HL-60 (cell line): ENCODE results near the gene TMEM120B.
"Not testable (repeated sequence)": the region's sequence is repeated elsewhere in the genome, so short reads cannot be mapped to it uniquely, and the experiment has no call there.

Experiments used
- DNase-seq, 2 experiments: peaks; one replicate each; pipeline ENCODE4 v3.0.0-alpha.2; 2010 to 2020; ENCODE audit warnings: low read depth in 1 of 2, low spot score in 1 of 2
- H3K27ac ChIP-seq: fragments of 250-450 bp; sonication (Bioruptor Pico); replicated peaks from 2 replicates; pipeline ENCODE4 v1.5.1; 2020; ENCODE audit warnings: mild to moderate bottlenecking, moderate library complexity
- H3K27me3 ChIP-seq: fragments of 250-450 bp; sonication (Bioruptor Pico); 2 replicates; pipeline ENCODE4 v1.5.1; 2021; ENCODE audit warnings: mild to moderate bottlenecking, moderate library complexity; ENCODE audit not compliant: insufficient read depth, poor library complexity, severe bottlenecking
- H3K4me3 ChIP-seq: replicated peaks from 2 replicates; pipeline ENCODE4 v1.5.1; 2011; ENCODE audit warnings: mild to moderate bottlenecking, control low read depth, low read length; ENCODE audit not compliant: insufficient read depth
- CTCF ChIP-seq: IDR thresholded peaks from one replicate; pipeline ENCODE4 v1.5.1; 2011; ENCODE audit warnings: low read length, control low read depth, inconsistent platforms; ENCODE audit not compliant: insufficient read depth
- GABPA ChIP-seq: IDR thresholded peaks from 2 replicates; pipeline ENCODE4 v1.6.1; 2012; ENCODE audit warnings: low read depth
- POLR2AphosphoS5 ChIP-seq: IDR thresholded peaks from 2 replicates; pipeline ENCODE4 v1.6.1; 2012; ENCODE audit warnings: low read depth
- SPI1 ChIP-seq: IDR thresholded peaks from 2 replicates; pipeline ENCODE4 v1.6.1; 2012; ENCODE audit warnings: low read depth, mild to moderate bottlenecking, borderline replicate concordance
- TF ChIP-seq, protein P1 (sequence below): IDR thresholded peaks from 2 replicates; pipeline ENCODE4 v1.6.1; 2012; ENCODE audit warnings: low read depth; ENCODE audit not compliant: insufficient replicate concordance

Gene TMEM120B

DNA sequence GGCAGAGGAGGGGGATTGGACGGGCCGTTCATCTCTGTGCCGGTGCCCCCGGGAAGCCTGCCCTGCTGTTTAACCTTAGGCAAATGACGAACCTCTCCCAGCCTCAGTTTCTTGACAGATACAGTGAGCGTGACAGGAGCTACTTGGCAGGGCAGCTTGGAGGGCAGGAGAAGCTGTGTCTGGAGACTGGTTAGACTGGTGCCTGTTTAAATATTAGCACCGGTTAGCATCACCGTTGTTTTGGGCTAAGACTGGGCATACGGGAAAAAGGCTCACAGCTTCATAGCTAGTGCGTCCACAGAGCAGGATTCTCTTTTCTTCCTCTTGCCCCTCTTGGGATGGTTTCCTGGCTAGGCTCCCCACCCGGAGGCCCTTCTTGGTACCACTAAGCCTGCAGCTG lies 42.3 kb downstream of the TMEM120B start:
- H3K27ac ChIP-seq, result no peak overlapping the region
- no peak for DNase-seq
- H3K4me3 ChIP-seq, result no peak overlapping the region
- H3K27me3 ChIP-seq, result no peaks in the 10 kb centered on the region
- TF ChIP-seq, protein P1, sequence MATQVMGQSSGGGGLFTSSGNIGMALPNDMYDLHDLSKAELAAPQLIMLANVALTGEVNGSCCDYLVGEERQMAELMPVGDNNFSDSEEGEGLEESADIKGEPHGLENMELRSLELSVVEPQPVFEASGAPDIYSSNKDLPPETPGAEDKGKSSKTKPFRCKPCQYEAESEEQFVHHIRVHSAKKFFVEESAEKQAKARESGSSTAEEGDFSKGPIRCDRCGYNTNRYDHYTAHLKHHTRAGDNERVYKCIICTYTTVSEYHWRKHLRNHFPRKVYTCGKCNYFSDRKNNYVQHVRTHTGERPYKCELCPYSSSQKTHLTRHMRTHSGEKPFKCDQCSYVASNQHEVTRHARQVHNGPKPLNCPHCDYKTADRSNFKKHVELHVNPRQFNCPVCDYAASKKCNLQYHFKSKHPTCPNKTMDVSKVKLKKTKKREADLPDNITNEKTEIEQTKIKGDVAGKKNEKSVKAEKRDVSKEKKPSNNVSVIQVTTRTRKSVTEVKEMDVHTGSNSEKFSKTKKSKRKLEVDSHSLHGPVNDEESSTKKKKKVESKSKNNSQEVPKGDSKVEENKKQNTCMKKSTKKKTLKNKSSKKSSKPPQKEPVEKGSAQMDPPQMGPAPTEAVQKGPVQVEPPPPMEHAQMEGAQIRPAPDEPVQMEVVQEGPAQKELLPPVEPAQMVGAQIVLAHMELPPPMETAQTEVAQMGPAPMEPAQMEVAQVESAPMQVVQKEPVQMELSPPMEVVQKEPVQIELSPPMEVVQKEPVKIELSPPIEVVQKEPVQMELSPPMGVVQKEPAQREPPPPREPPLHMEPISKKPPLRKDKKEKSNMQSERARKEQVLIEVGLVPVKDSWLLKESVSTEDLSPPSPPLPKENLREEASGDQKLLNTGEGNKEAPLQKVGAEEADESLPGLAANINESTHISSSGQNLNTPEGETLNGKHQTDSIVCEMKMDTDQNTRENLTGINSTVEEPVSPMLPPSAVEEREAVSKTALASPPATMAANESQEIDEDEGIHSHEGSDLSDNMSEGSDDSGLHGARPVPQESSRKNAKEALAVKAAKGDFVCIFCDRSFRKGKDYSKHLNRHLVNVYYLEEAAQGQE, result no peak
- TF ChIP-seq POLR2AphosphoS5 (no peak), CTCF (no peak), SPI1 (no peak), GABPA (no peak)

GRCh38 chr12:121755591-121755990 lies 43.0 kb downstream of the TMEM120B start:
- Histone ChIP-seq H3K4me3 (no peak overlapping the region), H3K27me3 (no peaks in the 10 kb centered on the region), H3K27ac (no peak overlapping the region)
- no peak for TF ChIP-seq SPI1
- no peak for TF ChIP-seq CTCF
- TF ChIP-seq POLR2AphosphoS5, result no peak
- DNase-seq, result no peak

GRCh38 chr12:121758536-121758935 lies 46.0 kb downstream of the TMEM120B start:
- H3K27ac ChIP-seq, H3K4me3 ChIP-seq, H3K27me3 ChIP-seq, DNase-seq: not testable (repeated sequence)

DNA sequence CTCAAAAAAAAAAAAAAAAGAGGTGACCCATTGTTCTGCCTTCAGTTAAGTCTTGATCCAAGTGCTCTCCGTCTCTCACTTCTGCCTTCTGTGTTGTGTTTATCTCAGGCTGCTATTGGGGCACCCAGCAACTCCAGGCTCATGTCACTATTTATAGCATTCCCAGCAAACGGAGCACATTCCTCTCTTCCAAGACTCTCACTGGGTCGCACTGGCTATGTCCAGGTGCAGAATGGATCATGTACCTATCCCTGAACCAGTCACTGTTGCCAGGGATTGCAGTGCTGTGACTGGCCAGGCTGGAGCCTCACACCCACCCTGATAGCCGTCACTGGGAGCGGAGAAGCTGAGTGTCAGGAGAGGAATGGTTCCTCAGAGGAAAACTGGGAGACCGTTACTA lies 49.7 kb downstream of the TMEM120B start:
- Histone ChIP-seq H3K4me3 (no peak overlapping the region), H3K27me3 (no peaks in the 10 kb centered on the region)
- TF ChIP-seq GABPA (no peak), SPI1 (no peak), CTCF (no peak), POLR2AphosphoS5 (no peak)
- TF ChIP-seq, protein P1, result no peak

More for the DNA sequence above, 49.7 kb downstream of the TMEM120B start:
- no peak overlapping the region for H3K27ac ChIP-seq
- no peak for DNase-seq
